Stimulated activated naive CD8-positive, alpha-beta T cell treated with anti-CD3 and anti-CD28 coated beads, Interleukin-15, Interleukin-2, amounts not matched to agents 100 U/mL and 50 U/mL, for 24 hours (primary cell): Measurements from ENCODE around the gene MYPN.
A peak's percentile ranks its signal among the peaks of the same experiment; 100 is the strongest.
"Not testable (repeated sequence)": the region's sequence is repeated elsewhere in the genome, so short reads cannot be mapped to it uniquely, and the experiment has no call there.

Source experiments
- ATAC-seq: fragments of 150-1000 bp; cut with Tn5 transposase; one replicate; pipeline ENCODE4 v1.10.0; 2021
- DNase-seq: peaks from one replicate; pipeline ENCODE4 v3.0.0; 2021

The MYPN gene

GRCh38 chr10:68172324-68172723 lies 63.0 kb downstream of the MYPN start:
- no peak for ATAC-seq

DNA sequence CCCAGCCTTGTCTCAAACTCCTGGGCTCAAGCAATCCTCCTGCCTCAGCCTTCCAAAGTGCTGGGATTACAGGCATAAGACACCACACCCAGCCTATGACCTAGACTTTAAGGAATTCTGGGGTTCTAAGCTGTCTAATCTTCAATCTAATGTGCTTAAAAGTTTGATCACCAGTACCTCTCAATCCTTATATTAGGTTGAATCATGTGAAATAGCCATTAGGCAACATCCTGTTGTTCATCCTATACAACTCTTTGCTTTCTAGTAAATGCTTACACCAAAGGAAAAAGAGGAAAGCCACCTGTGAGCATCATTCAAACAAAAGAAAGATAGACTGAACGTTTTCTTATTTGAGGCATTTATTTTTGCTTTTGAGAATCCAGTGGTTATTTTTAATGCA lies 66.7 kb downstream of the MYPN start:
- ATAC-seq (no peak), DNase-seq (no peak)

More at GRCh38 chr10:68172324-68172723, 63.0 kb downstream of the MYPN start:
- no peak for DNase-seq

DNA sequence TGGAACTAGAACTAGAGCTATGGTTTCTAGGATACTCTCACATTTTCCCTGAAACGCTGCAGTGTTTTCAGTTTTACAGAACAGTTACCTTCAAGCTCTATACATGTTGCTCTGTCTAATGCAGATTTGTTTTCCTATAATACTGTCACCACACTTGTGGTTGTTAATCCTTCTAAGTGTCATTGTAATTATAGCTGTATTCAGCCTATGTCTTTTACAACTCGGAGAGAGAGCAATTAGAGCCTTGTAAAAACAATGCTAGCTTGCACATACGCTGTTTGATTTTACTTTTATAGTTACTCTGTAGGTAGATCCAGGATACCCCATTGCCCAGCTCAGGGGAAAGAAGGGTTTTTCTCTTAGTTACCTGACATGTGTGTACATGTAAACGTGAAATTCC lies 67.5 kb downstream of the MYPN start:
- ATAC-seq (no peak), DNase-seq (no peak)

DNA sequence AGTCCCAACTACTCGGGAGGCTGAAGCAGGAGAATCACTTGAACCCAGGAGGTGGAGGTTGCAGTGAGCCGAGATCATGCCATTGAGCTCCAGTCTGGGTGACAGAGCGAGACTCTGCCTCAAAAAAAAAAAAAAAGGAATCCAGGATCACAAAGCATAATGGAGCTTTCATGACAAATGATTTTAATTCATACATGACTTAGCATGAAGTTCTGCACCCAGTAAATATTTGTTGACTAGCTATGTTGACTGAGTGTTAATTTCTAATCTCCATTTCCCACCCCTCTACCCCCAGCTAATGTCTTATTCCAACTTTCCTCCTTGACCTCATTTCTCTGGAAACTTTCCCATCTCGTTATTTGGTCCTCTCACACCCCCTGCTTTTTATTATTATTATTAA lies 69.3 kb downstream of the MYPN start:
- DNase-seq = no peak
- no peak for ATAC-seq

- ATAC-seq (no peak), DNase-seq (no peak)
Observed at GRCh38 chr10:68179016-68179415, 69.7 kb downstream of the MYPN start.

DNA sequence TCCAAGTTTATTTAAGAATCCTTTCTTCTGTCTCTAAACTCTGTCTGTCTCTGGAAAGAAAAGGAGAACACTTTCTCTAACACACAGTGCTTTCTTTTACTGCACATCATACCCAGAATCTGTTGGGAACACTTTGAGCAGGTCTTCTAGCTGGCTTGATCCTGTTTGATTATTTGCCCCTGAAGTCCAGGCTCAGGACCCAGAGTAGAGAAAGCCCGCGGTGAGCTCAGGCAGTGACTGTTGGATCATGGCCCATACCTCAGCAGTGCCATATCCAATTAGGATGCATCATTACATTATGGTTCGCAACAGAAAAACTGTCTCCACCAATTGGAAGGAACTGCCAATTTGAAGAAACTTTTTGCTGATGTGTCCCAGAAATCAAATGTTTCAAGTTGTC lies 71.2 kb downstream of the MYPN start:
- ATAC-seq (no peak), DNase-seq (no peak)

DNA sequence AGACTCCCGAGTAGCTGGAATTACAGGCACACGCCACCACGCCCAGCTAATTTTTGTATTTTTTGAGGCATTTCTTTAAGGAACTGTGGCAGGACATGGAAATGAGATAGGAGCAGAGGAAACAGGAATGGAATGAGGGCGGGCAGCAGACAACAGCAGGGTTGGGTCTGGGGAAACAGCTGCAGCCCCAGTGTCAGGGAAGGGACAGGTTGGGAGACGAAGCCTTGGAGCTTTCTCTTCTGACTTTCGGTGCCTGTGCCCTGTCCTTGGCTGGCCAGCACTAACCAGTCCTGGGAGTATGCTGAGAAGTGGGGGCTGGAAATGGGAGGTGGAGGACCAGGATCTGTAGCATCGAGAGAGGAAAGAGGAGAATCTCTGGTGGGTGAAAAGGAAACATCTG lies 75.3 kb downstream of the MYPN start:
- ATAC-seq (no peak), DNase-seq (no peak)

GRCh38 chr10:68185085-68185484 lies 75.8 kb downstream of the MYPN start:
- DNase-seq = no peak
- no peak for ATAC-seq

- ATAC-seq (no peak), DNase-seq (no peak)
Observed at GRCh38 chr10:68188835-68189234, 79.5 kb downstream of the MYPN start.

DNA sequence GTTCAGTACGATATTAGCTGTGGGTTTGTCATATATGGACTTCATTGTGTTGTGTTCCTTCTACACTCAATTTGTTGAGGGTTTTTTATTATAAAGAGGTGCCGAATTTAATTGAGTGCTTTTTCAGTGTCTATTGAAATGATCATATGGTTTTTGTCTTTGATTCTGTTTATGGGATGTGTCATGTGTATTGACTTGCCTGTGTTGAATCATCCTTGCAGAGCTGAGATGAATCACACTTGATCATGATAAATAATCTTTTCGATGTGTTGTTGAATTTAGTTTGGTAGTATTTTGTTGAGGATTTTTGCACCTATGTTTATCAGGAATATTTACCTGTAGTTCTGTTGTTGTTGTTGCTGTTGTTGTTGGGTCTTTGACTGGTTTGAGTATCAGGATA lies 82.8 kb downstream of the MYPN start:
- DNase-seq (no peak), ATAC-seq (no peak)

GRCh38 chr10:68194290-68194689 lies 85.0 kb downstream of the MYPN start:
- DNase-seq = no peak
- no peak for ATAC-seq

DNA sequence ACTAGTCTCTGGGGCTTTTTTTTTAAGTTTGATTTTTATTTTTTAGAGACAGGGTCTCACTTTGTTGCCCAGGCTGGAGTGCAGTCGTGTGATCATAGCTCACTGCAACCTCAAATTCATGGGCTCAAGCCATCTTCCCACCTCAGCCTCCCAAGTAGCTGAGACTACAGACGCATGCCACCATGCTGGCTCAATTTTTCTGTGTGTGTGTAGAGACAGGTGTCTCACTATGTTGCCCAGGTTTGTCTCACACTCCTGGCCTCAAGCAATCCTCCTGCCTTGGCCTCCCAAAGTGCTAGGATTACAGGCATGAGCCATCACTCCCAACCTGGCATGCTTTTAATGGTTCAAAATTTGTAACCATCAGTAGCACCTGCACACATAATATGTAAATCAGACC lies 86.5 kb downstream of the MYPN start:
- not testable (repeated sequence) for DNase-seq, ATAC-seq

- DNase-seq (no peak), ATAC-seq (no peak)
Observed at GRCh38 chr10:68196701-68197100, 87.4 kb downstream of the MYPN start.

DNA sequence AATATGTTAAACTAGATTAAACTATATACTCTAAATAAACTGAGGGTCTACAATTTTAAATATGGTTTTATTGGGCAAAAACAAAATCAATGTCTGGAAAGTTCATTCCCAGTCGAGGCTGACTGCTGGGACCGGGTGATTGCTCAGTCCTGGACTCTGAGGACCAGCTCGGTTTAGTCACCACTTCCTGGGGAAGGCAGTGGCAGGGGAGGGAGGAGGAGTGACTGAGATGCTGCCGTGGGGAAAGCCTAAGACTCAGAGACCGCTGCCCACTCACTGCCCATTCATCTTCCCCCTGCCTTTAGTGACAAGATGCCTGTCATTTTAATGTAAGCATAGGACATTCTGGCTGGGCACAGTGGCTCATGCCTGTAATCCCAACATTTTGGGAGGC lies 93.7 kb downstream of the MYPN start:
- ATAC-seq (peak; percentile 32), DNase-seq (peak; percentile 6)

- DNase-seq = peak; percentile 18
- ATAC-seq = no peak
Observed at GRCh38 chr10:68208424-68209042, 99.2 kb downstream of the MYPN start.

DNA sequence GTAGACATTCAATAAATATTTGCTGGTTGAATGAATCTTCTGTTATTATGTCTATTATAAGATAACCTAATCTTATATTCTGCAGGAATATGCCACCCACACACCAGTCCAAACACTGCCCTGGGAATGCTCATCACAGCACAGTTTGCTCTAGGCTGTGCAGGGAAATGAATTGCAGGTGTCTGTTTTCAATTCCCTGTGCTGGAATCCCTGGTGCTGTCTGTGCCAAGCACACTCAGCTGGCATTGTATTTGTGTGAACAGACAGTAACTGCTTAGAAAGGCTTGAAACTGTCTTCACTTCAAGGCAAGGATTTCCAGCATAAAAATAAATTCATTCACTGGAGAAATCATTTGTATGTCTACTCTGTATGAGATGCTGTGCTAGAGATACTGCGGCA lies 102.4 kb downstream of the MYPN start:
- DNase-seq = no peak
- ATAC-seq = no peak

DNA sequence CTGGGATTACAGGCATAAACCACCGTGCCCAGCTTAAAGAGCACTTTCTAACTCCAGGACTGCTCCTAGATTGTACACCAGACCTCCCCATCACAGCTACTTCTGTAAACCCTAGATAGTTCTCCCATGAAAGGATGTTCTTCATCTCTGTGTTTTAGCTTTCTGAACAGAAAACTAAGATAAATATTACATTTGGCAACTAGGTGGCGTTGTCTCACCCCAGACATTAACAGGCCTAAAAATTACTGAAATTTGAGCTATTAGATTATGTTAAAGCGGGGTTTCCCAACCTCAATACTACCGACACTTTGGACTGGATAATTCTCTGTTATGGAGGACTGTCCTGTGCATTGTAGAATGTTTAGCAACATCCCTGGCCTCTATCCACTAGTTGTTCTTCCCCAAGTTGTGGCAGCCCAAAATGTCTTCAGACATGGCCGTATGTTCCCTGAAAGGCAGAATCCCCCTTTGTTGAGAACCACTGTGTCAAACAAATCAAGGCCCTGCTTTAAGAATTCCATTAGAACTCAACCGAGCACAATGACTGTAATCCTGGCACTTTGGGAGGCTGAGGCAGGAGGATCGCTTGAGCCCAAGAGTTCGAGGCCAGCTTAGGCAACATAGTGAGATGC lies 103.5 kb downstream of the MYPN start:
- ATAC-seq = no peak

GRCh38 chr10:68218786-68219185 lies 109.5 kb downstream of the MYPN start:
- no peak for ATAC-seq
- no peak for DNase-seq

More for the DNA sequence above, 103.5 kb downstream of the MYPN start:
- no peak for DNase-seq

- ATAC-seq (no peak), DNase-seq (no peak)
Observed at GRCh38 chr10:68221196-68221595, 111.9 kb downstream of the MYPN start.

DNA sequence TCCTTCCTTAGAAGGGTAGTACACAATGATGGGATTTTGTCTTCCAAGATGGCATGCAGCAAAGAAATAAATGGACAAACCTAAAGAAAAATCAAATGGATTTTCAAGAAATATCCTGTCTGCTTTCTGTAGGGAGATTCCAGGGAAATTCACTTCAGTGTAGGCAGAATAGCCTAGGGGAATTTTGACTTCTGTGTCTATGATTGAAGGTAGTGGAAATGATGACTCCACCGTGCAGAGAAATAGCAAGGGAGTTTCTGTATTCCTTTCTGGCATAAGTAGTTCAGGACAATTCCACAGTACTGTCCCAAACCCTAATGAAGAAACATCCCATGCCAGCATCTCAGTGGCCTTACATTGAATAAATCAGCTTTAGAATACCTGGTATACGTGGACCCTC lies 113.1 kb downstream of the MYPN start:
- no peak for ATAC-seq

GRCh38 chr10:68223535-68224165 lies 114.4 kb downstream of the MYPN start:
- ATAC-seq (no peak), DNase-seq (no peak)

More for the DNA sequence above, 113.1 kb downstream of the MYPN start:
- no peak for DNase-seq

GRCh38 chr10:68224810-68225209 lies 115.5 kb downstream of the MYPN start:
- DNase-seq (no peak), ATAC-seq (no peak)

DNA sequence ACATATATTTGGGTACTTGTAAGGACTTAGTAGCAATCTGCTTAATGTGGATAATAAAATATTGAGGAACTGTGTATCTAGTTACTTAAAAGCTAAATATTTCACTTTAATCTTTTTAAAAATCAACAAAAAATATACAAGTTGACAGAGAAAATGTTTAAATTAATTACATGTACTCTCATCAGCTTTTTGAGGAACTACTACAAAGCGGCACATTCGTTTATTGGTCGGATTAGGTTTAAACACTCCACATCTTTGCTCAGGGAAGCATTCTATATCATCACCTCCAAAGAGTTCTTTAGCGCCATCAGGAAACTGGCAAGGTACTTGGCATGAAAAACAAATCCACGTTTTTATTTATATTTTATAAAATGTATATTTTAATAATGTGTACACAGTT lies 121.0 kb downstream of the MYPN start:
- ATAC-seq = no peak
- no peak for DNase-seq
